RPMI7951 (cell line): Measurements from ENCODE around the gene LGALS7B. TPM values are rescaled to one million over a fixed set of nuclear protein-coding genes. Genes with fewer than 3 reads are reported as not detected.
"Not testable (repeated sequence)": the region's sequence is repeated elsewhere in the genome, so short reads cannot be mapped to it uniquely, and the experiment has no call there.

ENCODE experiments used
- DNase-seq: peaks from one replicate; pipeline ENCODE4 v3.0.0-alpha.2; 2012; ENCODE audit warnings: low read depth
- total RNA-seq: library from RNA; depleted of rRNA; stranded (reverse); fragments of >200 nt; shearing (Covaris generic); gene quantifications from 2 replicates; pipeline ENCODE4 v1.2.3, GENCODE V29; 2014; rRNA removed

Gene LGALS7B
- not detected in 2 replicates for total RNA-seq

GRCh38 chr19:38788478-38789243 is at the start of gene LGALS7B:
TSS of gene LGALS7B (plus strand) at chr19:38789200. CDS start at chr19:38789227, 27 bp downstream.
- DNase-seq = no peak

- no peak for DNase-seq
Observed at GRCh38 chr19:38739440-38740256, 49.4 kb upstream of the LGALS7B start.

GRCh38 chr19:38740257-38740592 is 48.8 kb upstream of the LGALS7B start:
- DNase-seq = no peak

GRCh38 chr19:38740932-38741331 is 48.1 kb upstream of the LGALS7B start:
- no peak for DNase-seq

DNA sequence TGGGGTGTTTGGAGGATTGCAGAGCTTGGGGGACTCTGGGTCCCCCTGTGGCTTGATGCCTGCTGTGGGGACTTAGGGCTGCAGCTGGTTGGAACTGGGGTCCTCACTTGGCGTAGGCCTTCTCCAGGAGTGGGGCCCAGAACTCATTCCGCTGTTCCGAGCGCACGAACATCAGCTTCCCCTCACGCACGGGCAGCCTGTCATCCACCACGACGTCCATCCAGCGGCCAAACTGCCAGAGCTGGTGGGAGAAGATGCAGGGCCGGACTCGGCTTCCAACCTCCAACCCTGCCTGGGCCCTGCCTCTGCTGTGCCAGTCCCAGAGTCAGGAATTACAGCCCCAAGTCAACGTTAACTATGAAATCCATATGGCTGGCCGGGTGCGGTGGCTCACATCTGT is 47.3 kb upstream of the LGALS7B start:
- DNase-seq = no peak

- no peak for DNase-seq
Observed at GRCh38 chr19:38742296-38742695, 46.7 kb upstream of the LGALS7B start.

GRCh38 chr19:38742906-38743305 is 46.1 kb upstream of the LGALS7B start:
- DNase-seq = no peak

- DNase-seq = no peak
Observed at GRCh38 chr19:38743394-38744297, 45.4 kb upstream of the LGALS7B start.

GRCh38 chr19:38744298-38744681 is 44.7 kb upstream of the LGALS7B start, which contains the start of gene CAPN12:
TSS of gene CAPN12 (minus strand) at chr19:38744474. CDS start at chr19:38744165, 309 bp downstream.
- no peak for DNase-seq

DNA sequence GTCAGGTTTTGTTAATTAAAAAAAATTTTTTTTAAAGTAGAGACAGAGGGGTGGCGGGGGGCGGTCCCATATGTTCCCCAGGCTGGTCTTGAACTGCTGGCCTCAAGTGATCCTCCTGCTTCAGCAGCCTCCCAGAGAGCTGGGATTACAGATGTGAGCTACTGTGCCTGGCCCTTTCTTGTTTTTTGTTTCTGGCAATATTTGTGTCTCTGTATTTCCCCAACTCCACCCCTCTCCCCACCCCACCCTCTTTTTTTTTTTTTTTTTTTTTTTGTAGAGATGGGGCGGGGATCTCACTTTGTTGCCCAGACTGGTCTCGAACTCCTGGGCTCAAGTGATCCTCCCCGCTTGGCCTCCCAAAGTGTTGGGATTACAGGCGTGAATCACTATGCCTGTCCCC is 44.1 kb upstream of the LGALS7B start:
- DNase-seq = no peak

GRCh38 chr19:38745316-38745715 is 43.7 kb upstream of the LGALS7B start:
- DNase-seq = no peak

- DNase-seq = not testable (repeated sequence)
Observed at GRCh38 chr19:38753783-38754182, 35.2 kb upstream of the LGALS7B start.

DNA sequence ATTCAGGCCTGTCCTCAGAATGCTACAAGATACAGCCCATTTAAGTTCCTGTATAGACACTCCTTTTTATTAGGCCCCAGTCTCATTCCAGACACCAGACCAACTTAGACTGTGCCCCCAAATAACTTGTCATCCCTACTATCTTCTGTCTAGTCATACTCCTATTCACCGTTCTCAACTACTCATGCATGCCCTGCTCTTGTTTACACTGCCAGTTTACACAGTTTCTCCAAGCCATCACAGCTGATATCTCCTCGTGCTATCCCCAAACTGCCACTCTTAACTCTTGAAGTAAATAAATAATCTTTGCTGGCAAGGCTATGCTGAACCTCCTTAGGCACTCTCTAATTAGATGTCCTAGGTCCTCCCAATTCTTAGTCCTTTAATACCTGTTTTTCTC is 34.8 kb upstream of the LGALS7B start:
- DNase-seq = not testable (repeated sequence)

DNA sequence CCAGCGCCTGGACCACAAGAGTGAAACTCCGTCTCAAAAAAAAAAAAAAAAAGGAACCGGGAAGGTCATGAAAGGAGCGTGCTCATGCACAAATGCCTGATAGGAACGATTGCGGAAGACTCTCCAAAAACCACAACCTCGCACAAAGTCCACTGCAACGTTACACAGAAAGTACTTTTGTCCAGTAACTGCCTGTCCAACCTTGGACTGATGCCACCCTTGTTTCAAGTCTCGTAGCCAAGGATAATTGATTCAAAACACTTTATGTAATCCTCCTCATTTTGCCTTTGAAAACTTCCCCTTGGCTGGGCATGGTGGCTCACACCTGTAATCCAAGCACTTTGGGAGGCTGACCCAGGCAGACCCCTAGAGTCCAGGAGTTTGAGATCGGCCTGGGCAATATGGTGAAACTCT is 29.4 kb upstream of the LGALS7B start:
- DNase-seq = peak; percentile 80

DNA sequence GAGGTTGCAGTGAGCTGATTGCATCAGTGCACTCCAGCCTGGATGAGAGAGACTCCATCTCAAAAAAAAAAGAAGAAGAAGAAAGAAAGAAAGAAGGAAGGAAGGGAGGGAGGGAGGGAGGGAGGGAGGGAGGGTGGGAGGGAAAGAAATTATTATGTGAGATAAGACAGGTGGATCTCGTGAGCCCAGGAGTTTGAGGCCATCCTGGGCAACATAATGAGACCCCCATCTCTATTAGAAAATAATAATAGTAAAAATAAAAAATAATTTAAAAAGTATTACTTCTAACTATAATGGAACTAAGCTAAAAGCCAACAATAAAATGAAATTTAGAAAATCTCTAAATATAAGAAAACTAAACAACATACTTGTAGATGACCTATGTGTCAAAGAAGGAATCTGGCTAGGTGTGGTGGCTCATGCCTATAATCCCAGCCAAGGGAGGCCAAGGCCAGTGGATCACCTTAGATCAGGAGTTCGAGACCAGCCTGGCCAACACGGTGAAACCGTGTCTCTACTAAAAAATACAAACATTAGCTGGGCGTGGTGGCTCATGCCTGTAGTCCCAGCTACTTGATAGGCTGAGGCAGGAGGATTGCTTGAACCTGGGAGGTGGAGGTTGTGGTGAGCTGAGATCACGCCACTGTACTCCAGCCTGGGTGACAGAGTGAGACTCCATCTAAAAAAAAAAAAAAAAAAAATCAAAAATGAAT is 28.0 kb upstream of the LGALS7B start:
- not testable (repeated sequence) for DNase-seq

GRCh38 chr19:38761884-38762389 is 27.1 kb upstream of the LGALS7B start:
- DNase-seq = not testable (repeated sequence)

- DNase-seq = no peak
Observed at GRCh38 chr19:38763795-38764220, 25.2 kb upstream of the LGALS7B start.

DNA sequence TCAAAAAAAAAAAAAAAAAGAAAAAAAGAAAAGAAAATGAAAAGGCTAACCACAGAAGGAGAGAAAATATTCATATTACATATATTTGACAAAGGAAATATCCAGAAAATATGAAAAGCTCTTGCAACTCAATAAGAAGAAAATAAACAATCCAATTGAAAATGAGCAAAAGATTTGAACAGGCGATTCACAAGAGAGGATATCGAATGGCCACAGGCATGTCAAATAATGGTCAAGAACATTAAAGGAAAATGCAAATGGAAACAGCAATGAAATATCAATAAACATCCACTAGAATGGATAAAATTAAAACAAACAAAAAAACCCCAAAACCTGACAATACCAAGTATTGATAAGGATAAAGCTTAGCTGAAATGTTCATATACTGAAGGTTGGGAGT is 23.8 kb upstream of the LGALS7B start:
- no peak for DNase-seq

- no peak for DNase-seq
Observed at GRCh38 chr19:38766276-38767047, 22.5 kb upstream of the LGALS7B start.

- peak; percentile 47 for DNase-seq
Observed at GRCh38 chr19:38769635-38770211, 19.3 kb upstream of the LGALS7B start.
